IMR-90 (cell line): ENCODE results near the gene NAGK. TPM values are rescaled to one million over a fixed set of nuclear protein-coding genes. Genes with fewer than 3 reads are reported as not detected.

Experiments used
- ATAC-seq: fragments of 200-7000 bp; cut with Tn5 transposase; 2 replicates; pipeline ENCODE4 v1.9.1; 2020; ENCODE audit warnings: low read depth, mild to moderate bottlenecking, moderate library complexity
- BruUV-seq: library from RNA; stranded (reverse); fragments of 400-500 nt; replicated peaks from 2 replicates; lab custom pipeline; 2021; lab: Mats Ljungman, UMichigan
- CTCF ChIA-PET: fragments of 300-600 bp; formaldehyde crosslinking; extraction: SDS; loops from one replicate; lab custom pipeline; 2021; ENCODE audit warnings: antibody characterized with exemption; lab: Yijun Ruan, JAX
- POLR2A ChIA-PET: fragments of 300-600 bp; sonication (Branson Sonifier 250); formaldehyde crosslinking; loops from one replicate; lab custom pipeline; 2022; ENCODE audit warnings: antibody characterized with exemption; ENCODE audit not compliant: unreplicated experiment; lab: Charles Lee
- DNase-seq: peaks from one replicate; pipeline ENCODE4 v3.0.0; 2013
- H2AFZ ChIP-seq: replicated peaks from 2 replicates; pipeline ENCODE3; 2013; ENCODE audit warnings: low read length, mild to moderate bottlenecking; ENCODE audit not compliant: poor library complexity
- H2AK5ac ChIP-seq: 2 replicates; pipeline ENCODE4 v1.6.1; 2013; ENCODE audit warnings: low read depth, low read length, inconsistent platforms
- H2AK9ac ChIP-seq: replicated peaks from 2 replicates; pipeline ENCODE3; 2013; ENCODE audit warnings: mild to moderate bottlenecking, low read depth, low read length, moderate library complexity; ENCODE audit not compliant: poor library complexity
- H2BK120ac ChIP-seq: 2 replicates; pipeline ENCODE4 v1.6.1; 2013; ENCODE audit warnings: low read depth, low read length, inconsistent platforms
- H2BK15ac ChIP-seq: 3 replicates; pipeline ENCODE4 v1.6.1; 2013; ENCODE audit warnings: low read depth, low read length, inconsistent platforms
- H2BK20ac ChIP-seq: 2 replicates; pipeline ENCODE4 v1.6.1; 2013; ENCODE audit warnings: low read depth, mild to moderate bottlenecking, inconsistent platforms, low read length, moderate library complexity
- H2BK5ac ChIP-seq: 2 replicates; pipeline ENCODE4 v1.6.1; 2013; ENCODE audit warnings: mild to moderate bottlenecking, low read depth, low read length, inconsistent platforms; ENCODE audit not compliant: poor library complexity, severe bottlenecking
- H3K14ac ChIP-seq: replicated peaks from 2 replicates; pipeline ENCODE4 v1.6.1; 2013; ENCODE audit warnings: low read depth, low read length, inconsistent platforms
- H3K18ac ChIP-seq: 2 replicates; pipeline ENCODE4 v1.6.1; 2013; ENCODE audit warnings: low read depth, low read length, control low read depth
- H3K23ac ChIP-seq: 2 replicates; pipeline ENCODE4 v1.6.1; 2013; ENCODE audit warnings: low read depth, low read length, inconsistent platforms
- H3K27ac ChIP-seq: 2 replicates; pipeline ENCODE4 v1.5.1; 2013; ENCODE audit warnings: mild to moderate bottlenecking, control low read depth, low read length; ENCODE audit not compliant: insufficient read depth
- H3K27me3 ChIP-seq: 2 replicates; pipeline ENCODE4 v1.6.1; 2013; ENCODE audit warnings: low read length; ENCODE audit not compliant: control insufficient read depth, insufficient read depth
- H3K36me3 ChIP-seq: 2 replicates; pipeline ENCODE4 v1.6.1; 2013; ENCODE audit warnings: low read length, mixed read lengths; ENCODE audit not compliant: control insufficient read depth, insufficient read depth
- H3K4ac ChIP-seq: 2 replicates; pipeline ENCODE4 v1.6.1; 2013; ENCODE audit warnings: low read depth, low read length, inconsistent platforms
- H3K4me1 ChIP-seq: 2 replicates; pipeline ENCODE4 v1.6.1; 2013; ENCODE audit warnings: low read length, mixed read lengths; ENCODE audit not compliant: control insufficient read depth, insufficient read depth
- H3K4me2 ChIP-seq: 2 replicates; pipeline ENCODE4 v1.6.1; 2013; ENCODE audit warnings: low read depth, mild to moderate bottlenecking, control low read depth, low read length, moderate library complexity
- H3K4me3 ChIP-seq: 2 replicates; pipeline ENCODE4 v1.5.1; 2013; ENCODE audit warnings: low read depth, mild to moderate bottlenecking, control low read depth, low read length, moderate library complexity; ENCODE audit not compliant: insufficient read depth
- H3K56ac ChIP-seq: 2 replicates; pipeline ENCODE4 v1.6.1; 2013; ENCODE audit warnings: low read length, inconsistent platforms; ENCODE audit not compliant: insufficient read depth; ENCODE audit errors: extremely low read depth
- H3K79me1 ChIP-seq, 2 experiments: 2 replicates each; pipeline ENCODE4 v1.6.1; 2013; ENCODE audit warnings: low read length in 2 of 2, inconsistent platforms in 1 of 2, low read depth in 1 of 2
- H3K9ac ChIP-seq: 2 replicates; pipeline ENCODE4 v1.6.1; 2013; ENCODE audit warnings: low read depth, low read length, control low read depth
- H3K9me1 ChIP-seq: 2 replicates; pipeline ENCODE4 v1.6.1; 2013; ENCODE audit warnings: low read length, inconsistent platforms; ENCODE audit not compliant: insufficient read depth
- H3K9me3 ChIP-seq: 2 replicates; pipeline ENCODE4 v1.6.1; 2013; ENCODE audit warnings: low read length; ENCODE audit not compliant: control insufficient read depth, insufficient read depth
- H4K20me1 ChIP-seq: 2 replicates; pipeline ENCODE4 v1.6.1; 2013; ENCODE audit warnings: low read length, inconsistent platforms; ENCODE audit not compliant: insufficient read depth
- H4K5ac ChIP-seq: 2 replicates; pipeline ENCODE4 v1.6.1; 2013; ENCODE audit warnings: mild to moderate bottlenecking, low read depth, low read length, control low read depth
- H4K8ac ChIP-seq, 2 experiments: 2 replicates each; pipeline ENCODE4 v1.6.1; 2013; ENCODE audit warnings: low read depth in 2 of 2, low read length in 2 of 2, control low read depth in 1 of 2, inconsistent platforms in 1 of 2
- H4K91ac ChIP-seq: 2 replicates; pipeline ENCODE4 v1.6.1; 2013; ENCODE audit warnings: low read depth, low read length, inconsistent platforms; ENCODE audit not compliant: insufficient read depth
- MAFK ChIP-seq: IDR thresholded peaks from 2 replicates; pipeline ENCODE4 v1.6.1; 2012; ENCODE audit warnings: low read depth, low read length, improper control_type of control experiment
- MAZ ChIP-seq: IDR thresholded peaks from 2 replicates; pipeline ENCODE4 v1.6.1; 2012; ENCODE audit warnings: low read depth, mild to moderate bottlenecking, low read length, improper control_type of control experiment, moderate library complexity, borderline replicate concordance
- RCOR1 ChIP-seq: IDR thresholded peaks from 2 replicates; pipeline ENCODE4 v1.6.1; 2012; ENCODE audit warnings: mild to moderate bottlenecking, low read length, improper control_type of control experiment; ENCODE audit not compliant: insufficient replicate concordance
- RFX5 ChIP-seq: IDR thresholded peaks from 2 replicates; pipeline ENCODE4 v1.8.0; 2012; ENCODE audit warnings: low read depth, mild to moderate bottlenecking, low read length, moderate library complexity
- WGBS, 2 experiments: methylation state at CpG; one replicate each; pipeline versions ENCODE4 v1.1.5 to v1.1.7; 2013; ENCODE audit warnings: missing lambda C conversion rate in 2 of 2; ENCODE audit not compliant: insufficient read length in 1 of 2; ENCODE audit errors: extremely low coverage in 2 of 2; 5-methylcytosine and 5-hydroxymethylcytosine counted together
- dilution Hi-C: fragments of 300-500 bp; cut with HindIII; formaldehyde crosslinking; loops from one replicate; pipeline ENCODE4 v1.14.3; 2018; ENCODE audit warnings: low sequenced_read_pairs; ENCODE audit not compliant: unreplicated experiment
- in situ Hi-C: fragments of 300-500 bp; cut with MboI; formaldehyde crosslinking; loops from 3 replicates; pipeline ENCODE4 v1.14.3; 2019; ENCODE audit warnings: low sequenced_read_pairs, inconsistent platforms, mixed read lengths
- intact Hi-C: fragments of 100-400 bp; cut with micrococcal nuclease; formaldehyde crosslinking; loops from 2 replicates; pipeline ENCODE4 v1.10.0; 2022
- polyA plus RNA-seq, 3 experiments: library from polyadenylated mRNA; depleted of rRNA; stranded (reverse); fragments of >200 nt; gene quantifications; 2 replicates each; pipeline ENCODE4 v1.2.3, GENCODE V29; 2012; ENCODE audit warnings: low replicate concordance in 1 of 3
- total RNA-seq: library from RNA; depleted of rRNA; stranded (reverse); fragments of >200 nt; gene quantifications from 2 replicates; pipeline ENCODE4 v1.2.3, GENCODE V29; 2012
- TF ChIP-seq, protein P1 (sequence below): fragments of 150-350 bp; IDR thresholded peaks from 2 replicates; pipeline ENCODE4 v1.6.1; 2017; ENCODE audit warnings: mild to moderate bottlenecking, antibody characterized with exemption, low read length, low read depth

The NAGK gene
- total and polyA plus RNA-seq, 2 of the 4 experiments (the other 2 are of a cell fraction): 60.4 to 146 TPM

DNA sequence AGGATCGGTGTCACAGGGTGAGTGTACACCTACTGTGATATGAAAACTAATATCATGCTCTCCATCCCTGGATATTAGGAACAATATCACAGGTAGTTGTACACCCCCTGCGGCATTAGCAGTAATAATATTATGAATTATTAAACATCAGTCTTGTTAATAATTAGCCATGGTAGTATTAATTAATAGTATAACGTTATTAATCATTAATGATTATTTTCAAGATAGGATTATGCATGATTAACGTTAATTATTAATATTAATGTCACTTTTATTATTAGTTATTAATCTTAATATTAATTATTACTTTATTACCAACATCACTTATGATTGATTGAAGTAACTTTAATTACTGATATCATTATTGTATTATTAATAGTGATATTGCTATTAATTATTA is 26.2 kb upstream of the NAGK start:
- Histone ChIP-seq H3K36me3 (no peaks in the 10 kb centered on the region), H2BK120ac (no peak overlapping the region), H3K27me3 (no peaks in the 10 kb centered on the region), H3K56ac (no peak overlapping the region), H4K91ac (no peak overlapping the region), H4K5ac (no peak overlapping the region), H3K9me1 (no peaks in the 10 kb centered on the region), H3K4me2 (no peak overlapping the region), H3K4me3 (no peak overlapping the region), H2BK5ac (no peak overlapping the region), H2BK20ac (no peak overlapping the region), H2AFZ (no peak overlapping the region), H3K9ac (no peak overlapping the region), H3K79me1 (no peaks in the 10 kb centered on the region), H3K23ac (no peak overlapping the region), H3K14ac (no peak overlapping the region), H3K27ac (no peak overlapping the region), H4K8ac (no peak overlapping the region), H3K4ac (no peak overlapping the region), H2BK15ac (no peak overlapping the region), H2AK9ac (no peak overlapping the region), H2AK5ac (no peak overlapping the region), H3K9me3 (no peaks in the 10 kb centered on the region), H4K20me1 (no peaks in the 10 kb centered on the region), H3K4me1 (no peaks in the 10 kb centered on the region), H3K18ac (no peak overlapping the region)
- dilution Hi-C loops: no loop called here
- DNase-seq (no peak), ATAC-seq (no peak)
- BruUV-seq: no TSS peak
- intact Hi-C loops: no loop called here
- TF ChIP-seq MAFK (no peak), MAZ (no peak), RCOR1 (no peak), RFX5 (no peak)
- TF ChIP-seq, protein P1, sequence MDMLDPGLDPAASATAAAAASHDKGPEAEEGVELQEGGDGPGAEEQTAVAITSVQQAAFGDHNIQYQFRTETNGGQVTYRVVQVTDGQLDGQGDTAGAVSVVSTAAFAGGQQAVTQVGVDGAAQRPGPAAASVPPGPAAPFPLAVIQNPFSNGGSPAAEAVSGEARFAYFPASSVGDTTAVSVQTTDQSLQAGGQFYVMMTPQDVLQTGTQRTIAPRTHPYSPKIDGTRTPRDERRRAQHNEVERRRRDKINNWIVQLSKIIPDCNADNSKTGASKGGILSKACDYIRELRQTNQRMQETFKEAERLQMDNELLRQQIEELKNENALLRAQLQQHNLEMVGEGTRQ: no peak
- no CpG with 5 or more reads among the region's 4 CpGs for WGBS, 2 experiments
- ChIA-PET POLR2A (no interaction called here), CTCF (no interaction called here)
- in situ Hi-C loops: no loop called here
